HG03066 (cell line): ENCODE results near the gene CABLES2.

Source experiments
- ATAC-seq: cut with Tn5 transposase; IDR thresholded peaks from one replicate; pipeline ENCODE4 v1.9.1; 2021; ENCODE audit warnings: low read depth; ENCODE audit not compliant: unreplicated experiment

CABLES2 gene

GRCh38 chr20:62419759-62420158 is 12.7 kb upstream of the CABLES2 start:
- no peak for ATAC-seq

DNA sequence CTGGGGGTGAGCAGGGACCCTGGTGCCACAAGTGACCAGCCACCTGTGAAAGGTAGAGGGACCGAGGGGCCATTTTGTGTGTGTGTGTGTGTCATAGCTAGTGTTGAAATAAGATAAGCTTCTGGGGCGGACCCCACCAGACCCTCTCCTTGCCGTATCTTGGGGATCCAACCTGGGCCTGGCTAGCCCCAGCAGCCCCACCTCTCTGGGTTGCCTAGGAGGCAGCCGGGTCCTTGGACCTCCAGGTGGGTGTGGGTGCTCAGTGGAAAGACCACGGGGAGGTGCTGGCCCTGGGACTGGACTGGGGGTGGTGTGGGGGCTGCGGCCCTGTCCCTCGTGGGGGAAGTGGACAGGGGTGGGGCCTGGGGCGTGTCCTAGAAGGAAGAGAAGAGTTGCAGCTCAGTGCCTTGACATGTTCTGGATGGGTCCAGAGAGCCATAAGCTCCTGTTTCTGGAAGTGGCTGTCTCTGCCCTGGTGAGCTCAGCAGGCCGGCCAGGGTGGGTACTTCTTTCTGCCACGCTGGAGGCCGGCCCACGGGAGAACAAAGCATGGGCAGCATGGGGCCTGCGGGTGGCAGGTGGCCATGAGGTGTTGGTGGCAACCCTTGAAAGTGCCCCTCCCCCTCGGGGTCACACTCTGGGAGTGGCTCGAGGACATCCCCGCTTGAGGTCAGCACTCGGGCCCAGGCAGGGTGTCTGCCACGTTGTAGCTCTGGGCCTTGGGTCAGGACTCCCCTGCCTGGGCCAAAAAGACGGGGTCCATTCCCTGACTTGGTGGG is 11.8 kb upstream of the CABLES2 start:
- ATAC-seq: no peak

DNA sequence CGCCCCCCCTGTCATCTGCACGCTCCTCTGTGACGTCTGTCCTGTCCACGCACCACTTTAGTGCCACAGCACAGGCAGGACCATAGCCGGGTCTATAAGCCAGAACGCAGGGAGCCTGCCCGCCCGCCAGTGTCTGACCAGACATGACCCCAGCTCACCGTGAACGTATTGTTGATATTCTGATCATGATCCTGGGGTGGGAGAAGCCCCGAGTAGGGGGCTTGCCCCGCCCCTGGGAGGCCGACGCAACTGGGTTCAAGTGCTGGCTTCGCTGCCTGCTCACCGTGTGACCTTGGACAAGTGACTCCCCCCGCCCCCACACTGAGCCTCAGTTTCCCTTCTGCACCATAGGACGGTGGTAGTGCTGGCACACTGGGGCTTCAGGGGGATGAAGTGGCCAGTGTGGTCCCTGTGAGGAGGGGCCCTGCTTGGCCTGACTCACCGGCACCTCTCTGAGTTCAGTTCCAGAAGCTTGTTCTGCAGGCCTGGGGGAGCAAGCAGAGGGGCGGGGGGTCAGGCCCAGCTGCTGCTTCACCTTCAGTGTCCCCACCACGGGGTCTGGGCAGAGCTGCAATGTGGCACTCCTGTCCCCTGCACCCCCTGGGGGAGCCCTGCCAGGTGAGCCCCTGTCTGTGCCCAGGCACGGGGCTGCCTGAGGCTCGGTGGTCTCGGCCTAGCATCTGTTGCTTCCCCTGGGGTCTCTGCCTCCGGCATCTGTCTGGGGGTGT is 11.1 kb upstream of the CABLES2 start:
- ATAC-seq: no peak

DNA sequence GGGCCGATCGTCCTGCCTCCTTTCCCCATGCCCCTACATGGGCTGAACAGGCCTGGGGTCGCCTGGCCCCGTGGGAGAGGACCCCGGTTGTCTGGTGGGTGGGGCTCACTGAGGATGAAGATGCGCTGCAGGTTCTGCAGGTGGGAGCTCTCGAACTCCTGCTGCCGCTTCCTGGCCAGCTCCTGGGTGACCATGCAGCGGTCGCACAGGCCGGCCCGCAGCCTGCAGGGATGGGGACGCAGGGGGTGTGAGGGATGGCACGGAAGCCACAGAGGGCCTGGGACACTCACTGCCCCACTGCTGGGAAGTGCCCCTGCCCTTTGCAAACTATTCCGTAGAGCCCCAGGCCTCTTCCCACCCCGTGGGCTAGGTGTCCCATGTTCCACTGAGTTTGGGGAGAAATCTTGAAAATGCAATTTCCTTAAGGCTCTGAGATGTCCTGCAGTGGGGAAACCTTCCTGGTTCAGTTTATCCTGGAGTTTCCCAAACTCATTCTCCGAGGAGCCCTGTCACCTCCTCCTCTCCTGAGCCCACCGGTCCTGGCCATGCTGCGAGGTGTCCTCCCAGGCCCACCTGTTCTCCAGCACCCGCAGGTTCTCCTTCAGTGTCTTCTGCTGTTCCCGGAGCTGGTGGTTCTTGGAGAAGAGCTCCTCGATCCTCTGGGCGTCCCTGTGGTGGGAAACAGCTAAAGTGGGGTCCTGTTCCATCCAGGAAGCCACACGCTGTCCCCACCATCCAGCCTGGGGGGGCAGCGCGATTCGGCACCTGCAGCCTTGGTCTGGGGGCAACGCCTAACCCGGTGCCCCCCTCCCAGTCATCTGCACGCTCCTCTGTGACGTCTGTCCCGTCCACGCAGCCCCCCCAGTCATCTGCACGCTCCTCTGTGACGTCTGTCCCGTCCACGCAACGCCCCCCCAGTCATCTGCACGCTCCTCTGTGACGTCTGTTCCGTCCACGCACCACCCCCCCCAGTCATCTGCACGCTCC is 9.9 kb upstream of the CABLES2 start:
- ATAC-seq: no peak

GRCh38 chr20:62415354-62416111 is 8.4 kb upstream of the CABLES2 start:
- ATAC-seq: no peak

DNA sequence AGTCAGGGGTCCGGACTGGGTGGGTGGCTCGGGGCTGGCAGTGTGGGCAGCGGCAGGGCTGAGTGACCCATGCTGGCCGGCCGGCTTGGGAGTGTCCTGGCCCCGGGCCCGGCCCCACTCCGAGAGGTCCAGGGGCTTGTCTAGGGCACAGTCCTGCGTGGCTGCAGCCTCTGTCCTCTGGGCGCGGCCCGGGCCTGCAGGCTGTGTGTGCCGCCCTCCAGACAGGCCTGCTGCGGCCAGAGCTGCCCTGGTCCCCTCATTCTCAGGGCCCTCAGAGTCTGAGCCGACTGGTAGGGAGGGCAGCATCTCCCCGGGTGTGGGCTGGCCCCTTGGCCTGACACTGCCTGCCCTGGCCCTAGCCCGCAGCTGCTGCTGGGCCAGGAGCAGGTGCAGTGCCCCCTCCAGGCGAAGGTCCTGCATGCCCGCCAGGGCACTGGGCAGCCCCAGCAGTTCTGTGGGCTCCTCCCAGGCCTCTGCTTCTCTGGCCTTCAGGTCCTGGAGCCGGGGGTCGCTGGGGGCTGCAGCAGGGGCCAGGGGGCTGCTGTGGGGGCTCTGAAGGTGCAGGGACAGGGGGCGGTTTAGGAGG is 6.9 kb upstream of the CABLES2 start:
- ATAC-seq: no peak

DNA sequence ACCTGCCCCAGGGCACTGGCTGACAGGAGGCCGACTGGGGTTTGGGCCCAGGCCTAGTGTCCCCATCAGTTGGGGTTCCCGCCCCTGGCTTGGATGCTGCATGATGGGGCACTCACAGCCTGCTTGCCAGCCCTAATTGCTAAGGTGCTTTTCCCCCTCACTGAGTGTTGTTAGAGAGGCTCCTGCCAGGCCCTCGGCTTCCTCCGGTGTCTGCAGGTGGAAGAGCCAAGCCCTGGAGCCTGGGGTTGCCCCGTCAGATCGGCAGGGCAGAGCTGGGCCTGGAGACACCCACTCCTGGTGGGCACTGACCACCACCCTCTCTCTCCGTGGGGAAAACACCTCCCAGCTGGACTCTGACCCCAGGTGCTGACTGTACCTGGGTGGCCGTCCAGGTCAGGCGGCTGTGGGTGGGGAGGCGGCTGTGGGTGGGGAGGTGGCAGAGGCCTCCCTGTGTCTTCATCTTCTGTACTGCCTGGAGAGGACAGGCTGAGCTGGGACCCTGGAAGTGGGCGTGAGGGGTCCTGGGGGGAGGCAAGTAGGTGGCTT is 6.0 kb upstream of the CABLES2 start:
- no peak for ATAC-seq

DNA sequence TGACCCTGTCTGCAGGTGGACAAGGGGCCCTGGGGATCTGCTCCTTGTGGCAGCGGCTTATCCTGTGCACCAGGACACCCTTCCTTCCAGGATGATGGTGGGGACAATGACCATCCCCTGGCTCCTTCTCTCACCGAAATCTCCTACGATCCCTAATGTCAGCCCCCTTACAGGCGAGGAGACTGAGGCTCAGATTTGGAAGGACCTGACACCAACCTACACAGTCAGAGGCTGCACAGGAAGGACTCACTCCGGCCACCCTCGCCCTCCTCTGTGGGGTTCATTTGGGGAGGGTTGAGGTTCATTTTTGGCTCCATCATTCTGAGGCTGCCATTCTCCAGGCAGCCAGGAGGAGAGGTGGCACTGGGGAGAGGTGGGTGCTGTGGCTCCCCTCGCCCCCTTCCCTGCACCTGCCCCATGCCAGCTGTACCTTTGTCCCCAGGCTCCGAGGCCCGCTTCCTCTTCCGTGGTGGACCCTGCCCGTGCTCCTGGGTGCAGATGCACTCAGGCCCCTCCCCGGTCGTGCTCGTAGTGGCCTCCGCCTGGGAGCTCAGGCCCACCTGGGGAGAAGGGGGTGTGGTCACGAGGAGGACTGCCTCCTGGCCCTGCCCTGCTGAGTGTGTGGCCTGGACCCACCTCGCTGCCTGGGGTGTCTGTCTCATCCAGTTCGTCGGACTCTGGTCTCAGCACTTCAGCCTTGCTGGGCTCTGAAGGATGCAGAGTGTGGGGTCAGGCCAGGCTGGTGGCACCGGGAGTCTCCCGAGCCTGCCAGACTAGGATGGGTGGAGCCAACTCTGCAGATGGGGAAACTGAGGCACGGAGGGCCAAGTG is 5.3 kb upstream of the CABLES2 start:
- ATAC-seq: no peak

- ATAC-seq: no peak
These were observed 4.6 kb upstream of the CABLES2 start for GRCh38 chr20:62411479-62412193.

DNA sequence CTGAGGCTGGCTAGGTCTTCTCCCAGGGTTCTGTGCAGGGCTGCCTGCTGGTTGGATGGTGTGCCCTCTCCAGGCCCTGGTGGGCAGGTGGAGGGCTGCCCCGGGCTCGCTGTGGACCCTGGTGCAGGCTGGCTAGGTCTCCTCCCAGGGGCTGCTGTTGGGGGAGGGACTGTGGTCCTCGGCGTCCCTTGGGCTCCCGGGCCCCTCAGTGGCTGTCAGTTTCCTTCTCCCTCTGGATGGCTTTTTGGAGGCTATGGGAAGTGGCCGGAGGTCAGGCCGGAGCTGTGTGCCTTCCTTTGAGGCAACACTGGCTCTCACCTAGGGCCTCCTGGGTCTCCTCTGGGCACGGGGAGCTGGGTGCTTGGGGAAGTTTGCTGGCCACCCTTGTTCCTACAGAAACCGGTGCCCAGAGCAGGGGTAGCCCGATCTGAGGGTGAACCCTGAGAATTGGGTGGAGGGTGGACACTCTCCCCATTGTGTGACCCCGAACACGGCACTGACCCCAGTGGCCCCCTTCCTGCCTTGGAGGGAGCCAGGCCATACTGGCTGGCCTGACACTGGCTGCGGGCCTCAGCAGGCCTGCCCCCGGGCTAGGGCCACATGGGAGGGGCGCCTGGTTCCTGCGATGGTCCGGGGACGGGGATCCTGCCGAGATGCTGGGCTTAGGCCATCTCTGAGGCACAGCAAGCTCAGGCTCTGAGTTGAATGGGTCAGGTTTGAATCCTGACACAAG is 3.8 kb upstream of the CABLES2 start:
- ATAC-seq: no peak

- ATAC-seq: no peak
These were observed 3.1 kb upstream of the CABLES2 start for GRCh38 chr20:62409931-62410745.

- no peak for ATAC-seq
These were observed 2.2 kb upstream of the CABLES2 start for GRCh38 chr20:62409086-62409853.

GRCh38 chr20:62408640-62409039 is 1.6 kb upstream of the CABLES2 start:
- ATAC-seq: no peak

DNA sequence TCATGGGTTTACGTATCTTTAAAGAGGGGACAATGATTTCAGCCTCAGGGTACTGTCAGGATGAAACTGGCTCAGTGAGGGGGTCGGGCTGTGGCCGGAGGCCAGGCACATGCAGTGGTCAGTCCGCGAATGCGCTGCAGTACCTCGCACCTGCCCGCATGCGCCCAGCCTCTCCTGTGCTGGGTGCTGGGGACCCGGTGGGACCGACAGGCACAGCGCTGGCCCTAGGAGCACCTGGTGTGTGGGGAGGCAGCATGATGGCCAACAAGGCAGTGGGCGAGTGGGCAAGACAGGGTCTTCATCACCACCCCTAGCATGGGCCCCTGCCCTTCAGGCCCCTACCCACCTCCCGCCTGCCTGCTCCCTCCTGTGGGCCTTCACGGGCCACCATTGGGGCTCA is 970 bp upstream of the CABLES2 start:
- ATAC-seq: no peak

DNA sequence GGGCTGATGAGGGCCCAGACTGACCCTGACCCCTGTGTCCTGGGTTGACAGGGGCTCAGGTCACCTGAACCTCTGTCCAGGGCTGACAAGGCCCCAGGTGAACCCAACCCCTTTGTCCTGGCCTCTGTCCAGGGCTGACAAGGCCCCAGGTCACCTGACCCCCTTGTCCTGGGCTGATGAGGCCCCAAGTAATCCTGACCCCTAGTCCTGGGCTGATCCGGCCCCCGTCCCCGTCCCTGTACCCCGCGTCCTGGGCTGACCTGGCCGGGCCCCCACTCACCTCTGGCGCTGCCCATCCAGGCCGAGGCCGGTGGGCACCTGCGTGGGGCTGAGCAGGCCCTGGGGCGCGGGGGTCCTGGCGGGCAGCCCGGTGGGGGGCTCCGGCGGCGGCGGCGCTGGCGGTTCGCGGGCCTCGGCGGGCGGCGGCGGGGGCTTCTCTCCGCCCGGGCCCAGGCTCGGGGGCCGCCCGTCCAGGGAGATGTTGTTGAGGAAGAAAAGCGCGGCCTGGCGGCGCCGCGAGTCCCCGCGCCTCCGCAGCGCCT is 379 bp downstream of the CABLES2 start:
- no peak for ATAC-seq
